GM06990 (cell line): ENCODE results near the gene AUTS2.

Source experiments
- DNase-seq: peaks from one replicate; pipeline ENCODE4 v3.0.0-alpha.2; 2011; ENCODE audit not compliant: insufficient read length; ENCODE audit errors: extremely low read depth
- H3K27me3 ChIP-seq: replicated peaks from 2 replicates; pipeline ENCODE4 v1.6.0; 2011; ENCODE audit warnings: low read length; ENCODE audit not compliant: control insufficient read depth, insufficient read depth
- H3K36me3 ChIP-seq: 2 replicates; pipeline ENCODE4 v1.5.1; 2011; ENCODE audit warnings: low read length; ENCODE audit not compliant: control insufficient read depth, insufficient read depth
- H3K4me3 ChIP-seq: replicated peaks from 2 replicates; pipeline ENCODE4 v1.5.1; 2011; ENCODE audit warnings: low read depth, mild to moderate bottlenecking, control low read depth, low read length
- CTCF ChIP-seq: IDR thresholded peaks from 2 replicates; pipeline ENCODE4 v1.5.1; 2011; ENCODE audit warnings: low read length, control low read depth, mild to moderate bottlenecking, inconsistent platforms; ENCODE audit not compliant: insufficient read depth, poor library complexity, severe bottlenecking

AUTS2 gene

GRCh38 chr7:69597278-69598076, 798 bp upstream of the AUTS2 start:
- H3K27me3 ChIP-seq: no peaks in the 10 kb centered on the region
- peak; percentile 59 for DNase-seq
- H3K36me3 ChIP-seq: no peaks in the 10 kb centered on the region
- no peak for TF ChIP-seq CTCF
- H3K4me3 ChIP-seq: peak overlapping the region; percentile 61

GRCh38 chr7:69598487-69599285, 411 bp downstream of the AUTS2 start:
- DNase-seq: no peak

GRCh38 chr7:69599286-69599954, 1.1 kb downstream of the AUTS2 start:
- H3K4me3 ChIP-seq: peak overlapping the region; percentile 61
- DNase-seq: peak; percentile 29
- no peaks in the 10 kb centered on the region for H3K27me3 ChIP-seq
- TF ChIP-seq CTCF: no peak
- H3K36me3 ChIP-seq: no peaks in the 10 kb centered on the region

More at GRCh38 chr7:69598487-69599285, 411 bp downstream of the AUTS2 start:
- TF ChIP-seq CTCF: no peak
- Histone ChIP-seq H3K27me3 (no peaks in the 10 kb centered on the region), H3K36me3 (no peaks in the 10 kb centered on the region), H3K4me3 (peak overlapping the region; percentile 61)

GRCh38 chr7:69599955-69600709, 1.9 kb downstream of the AUTS2 start:
- Histone ChIP-seq H3K36me3 (no peaks in the 10 kb centered on the region), H3K4me3 (peak overlapping the region; percentile 61), H3K27me3 (no peaks in the 10 kb centered on the region)
- TF ChIP-seq CTCF: no peak
- peak; percentile 39 for DNase-seq
